Head of caudate nucleus (tissue), 42 donors: ENCODE results near the gene TLR5.

ENCODE experiments used
- DNase-seq, 42 donors: peaks; one replicate each; pipeline versions ENCODE4 v3.0.0 to v3.0.0-alpha.2; 2020 to 2021; ENCODE audit warnings: mixed read lengths in 7 of 42
- intact Hi-C: fragments of 100-400 bp; cut with DNase I; formaldehyde crosslinking; loops from one replicate; pipeline ENCODE4 v1.15.0; 2022

TLR5 gene

DNA sequence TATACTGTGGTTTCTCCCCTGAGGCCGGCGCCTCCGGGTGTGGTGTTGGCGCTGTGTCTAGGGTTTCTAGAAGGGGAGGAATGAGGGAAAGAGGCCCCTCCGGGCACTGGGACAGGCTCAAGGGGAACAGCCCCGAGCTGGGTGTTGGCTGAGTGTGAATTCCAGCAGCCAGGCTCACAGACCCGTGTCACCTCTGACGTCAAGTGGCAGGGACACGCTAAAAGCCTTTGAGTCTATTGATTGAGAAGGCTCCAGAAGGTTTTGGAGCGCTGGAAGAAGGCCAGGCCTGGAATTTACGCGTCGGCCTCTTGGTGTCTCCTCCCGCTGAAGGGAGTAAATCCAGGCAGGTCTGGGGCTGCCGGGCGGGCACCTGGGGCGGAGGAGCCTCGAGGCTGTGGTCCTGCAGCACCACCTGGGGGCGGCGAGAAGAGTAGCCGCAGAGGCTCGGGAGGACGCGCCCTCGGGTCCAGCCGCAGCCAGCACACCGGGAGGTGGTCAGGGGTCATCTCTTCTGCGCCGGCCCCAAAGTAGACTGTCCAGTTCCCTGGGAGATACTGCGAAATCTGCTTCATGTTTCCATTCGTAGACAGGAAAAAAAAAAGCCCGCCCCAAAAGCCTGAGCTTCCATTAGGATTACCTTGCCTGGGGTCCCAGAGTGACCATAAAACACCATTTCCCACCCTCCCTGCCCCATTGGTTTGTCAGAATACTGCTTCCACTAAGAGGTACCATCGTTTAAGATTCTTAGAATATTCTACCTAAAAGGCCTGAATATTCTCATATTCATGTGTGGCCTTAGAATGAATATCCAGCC, 61.7 kb downstream of the TLR5 start:
- DNase-seq = peak; percentile 32 to 89 (median 72)
- intact Hi-C loops = loop anchor here (5.0 kb wide), 1 partner anchor 289 kb away; no protein-coding TSS in a partner anchor

DNA sequence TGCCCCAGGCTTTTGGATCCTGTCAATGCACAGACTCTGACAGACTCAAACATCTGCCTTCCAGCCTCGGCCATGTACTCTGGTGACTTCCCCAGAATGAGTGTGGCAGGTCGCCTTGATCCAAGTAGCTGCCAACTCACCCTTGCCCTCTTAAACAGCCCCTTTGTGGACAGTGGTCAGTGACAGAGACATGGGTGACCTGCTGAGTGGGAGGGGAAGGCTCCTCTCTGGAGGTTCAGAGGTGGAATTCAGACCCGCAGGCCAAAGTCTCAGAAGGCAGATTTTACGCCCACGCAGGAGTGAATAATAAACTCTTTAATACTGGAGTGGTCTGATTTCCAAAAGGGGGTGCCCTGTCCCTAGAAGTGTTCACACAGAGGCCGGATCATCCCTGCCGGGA, 63.5 kb downstream of the TLR5 start:
- intact Hi-C loops = no loop called here
- DNase-seq = no peak

GRCh38 chr1:223077247-223077833, 65.7 kb downstream of the TLR5 start:
- DNase-seq = no peak
- intact Hi-C loops = no loop called here

GRCh38 chr1:223076362-223076761, 66.7 kb downstream of the TLR5 start:
- no peak for DNase-seq
- intact Hi-C loops = no loop called here

- no peak for DNase-seq
Measured at GRCh38 chr1:223075834-223076233, 67.2 kb downstream of the TLR5 start.

DNA sequence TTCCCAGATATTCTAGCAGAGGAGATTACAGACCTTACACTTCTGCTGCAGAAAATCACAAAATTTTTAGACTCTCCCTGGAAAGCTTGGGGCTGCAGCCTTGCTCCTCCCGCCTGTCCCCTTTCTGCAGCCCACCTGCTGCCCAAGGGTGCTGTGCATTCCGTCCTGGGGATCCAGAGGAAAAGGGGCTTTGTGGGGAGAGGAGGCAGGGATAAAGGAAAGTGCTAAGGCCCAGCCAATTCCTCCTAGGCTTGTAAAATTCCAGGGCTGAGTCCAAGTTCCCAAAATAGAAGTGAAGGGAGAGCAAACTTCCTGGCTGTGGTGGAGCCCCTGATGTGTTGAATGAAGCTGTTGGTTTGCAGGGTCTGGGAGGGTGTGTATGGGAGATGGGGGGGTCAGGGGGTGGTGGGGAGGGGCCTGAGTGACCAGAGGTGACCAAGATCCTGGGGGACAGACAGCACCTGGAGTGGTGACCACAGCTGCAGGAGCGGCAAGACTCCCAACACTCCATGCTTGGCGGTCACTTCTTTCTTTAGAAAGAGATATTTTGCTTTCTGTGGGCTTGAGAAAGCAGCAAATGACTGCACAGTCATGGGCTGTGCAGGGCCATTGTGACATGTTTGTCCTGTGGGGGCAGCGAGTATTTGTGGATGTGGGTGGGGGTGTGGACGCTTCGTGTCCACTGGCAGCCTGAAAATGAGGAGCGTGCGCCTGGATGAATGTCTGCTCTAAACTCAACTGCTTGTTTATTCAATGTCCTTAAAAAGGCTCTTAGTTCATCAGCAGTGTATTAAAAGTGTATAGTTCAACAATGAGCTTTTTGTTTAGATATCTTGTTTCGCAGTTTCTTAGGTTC, 68.4 kb downstream of the TLR5 start:
- intact Hi-C loops = no loop called here

More at GRCh38 chr1:223075834-223076233, 67.2 kb downstream of the TLR5 start:
- intact Hi-C loops = no loop called here

GRCh38 chr1:223068900-223069665, 74.0 kb downstream of the TLR5 start:
- intact Hi-C loops = no loop called here
- peak in 3 of 42 donors; percentile 13 to 45 (median 21) for DNase-seq

More for the DNA sequence above, 68.4 kb downstream of the TLR5 start:
- DNase-seq = peak in 1 of 42 donors; percentile 6

DNA sequence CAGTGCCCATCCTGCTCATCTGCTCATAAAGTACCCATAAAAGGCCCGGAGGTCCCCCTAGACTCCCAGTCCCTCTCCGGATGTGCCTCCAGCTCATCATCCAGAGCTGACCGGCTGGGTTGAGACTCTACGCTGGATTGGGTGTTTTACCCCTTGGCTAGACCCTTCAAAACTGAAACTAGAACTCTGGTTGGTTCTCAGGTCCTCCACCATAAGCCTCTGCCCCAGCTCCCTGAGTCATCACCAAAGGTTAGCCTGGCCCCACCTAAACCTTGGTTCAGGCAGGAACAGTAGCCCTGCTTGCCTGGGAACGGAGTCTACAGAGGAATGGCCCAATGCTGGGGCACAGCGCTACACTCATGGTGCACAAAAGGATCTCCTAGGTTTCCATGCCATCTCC, 75.1 kb downstream of the TLR5 start:
- no peak for DNase-seq
- intact Hi-C loops = no loop called here

DNA sequence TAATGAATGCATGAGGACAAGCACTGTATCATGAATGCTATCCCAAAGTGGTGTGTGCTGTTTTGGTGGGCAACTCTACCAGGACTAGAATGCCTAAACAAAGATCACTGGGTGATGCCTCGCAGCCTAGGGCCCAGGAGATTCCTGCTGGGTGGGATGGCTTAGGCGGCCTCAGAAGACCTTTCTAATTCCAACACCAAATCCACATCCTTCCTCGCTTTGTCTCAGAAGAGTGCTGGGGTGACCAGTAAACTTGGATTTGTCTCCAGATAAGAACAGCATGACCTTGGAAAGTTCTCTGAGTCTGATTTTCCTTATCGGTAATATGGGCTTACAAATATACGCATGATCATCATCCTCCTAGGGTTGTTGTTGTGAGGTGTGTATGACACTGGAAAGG, 76.6 kb downstream of the TLR5 start:
- intact Hi-C loops = no loop called here
- no peak for DNase-seq

DNA sequence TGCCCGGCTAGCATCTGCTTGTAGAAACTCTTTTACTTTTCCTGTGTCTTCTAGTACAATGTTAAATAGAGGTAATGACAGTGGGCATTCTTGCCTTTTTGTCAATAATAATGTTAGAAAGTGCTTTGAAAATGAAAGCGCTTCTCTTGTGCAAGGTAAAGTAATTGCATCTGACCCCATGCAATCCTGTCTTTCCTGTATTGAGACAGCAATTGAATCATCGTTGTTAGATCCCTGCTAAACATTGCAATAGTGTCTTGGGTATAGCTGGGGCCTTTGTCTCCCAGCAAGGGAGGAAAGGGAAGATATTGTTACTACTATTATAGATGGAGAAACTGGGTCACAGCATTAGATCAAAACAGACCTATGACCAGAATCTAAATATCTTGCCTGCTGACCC, 80.9 kb downstream of the TLR5 start:
- no peak for DNase-seq
- intact Hi-C loops = no loop called here

DNA sequence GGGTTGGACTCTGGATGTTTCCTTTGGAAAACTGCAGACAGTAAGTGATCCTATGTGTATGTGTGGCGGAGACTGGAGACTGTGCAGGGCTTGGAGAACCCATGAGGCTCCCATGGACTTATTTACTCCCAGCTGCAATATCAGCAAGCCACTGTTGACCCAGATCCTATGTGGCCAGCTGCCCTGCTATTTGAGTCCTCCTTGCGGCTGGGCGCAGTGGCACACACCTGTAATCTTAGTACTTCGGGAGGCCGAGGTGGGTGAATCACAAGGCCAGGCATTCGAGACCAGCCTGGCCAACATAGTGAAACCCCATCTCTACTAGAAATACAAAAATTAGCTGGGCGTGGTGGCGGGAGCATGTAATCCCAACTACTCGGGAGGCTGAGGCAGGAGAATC, 83.5 kb downstream of the TLR5 start:
- DNase-seq = no peak

More for the DNA sequence above, 83.5 kb downstream of the TLR5 start:
- intact Hi-C loops = no loop called here
